Memory B cell (primary cell): ENCODE results near the gene TMEM239.

ENCODE experiments used
- ATAC-seq: fragments of 150-1000 bp; cut with Tn5 transposase; 2 replicates; pipeline ENCODE4 v1.10.0; 2021; ENCODE audit warnings: low read depth, mild to moderate bottlenecking, moderate library complexity
- DNase-seq, 2 donors: peaks; one replicate each; pipeline ENCODE4 v3.0.0; 2022; ENCODE audit warnings: low spot score in 2 of 2
- H3K27ac Mint-ChIP-seq: one replicate; pipeline ENCODE4 v1.8.0; 2022; ENCODE audit warnings: mild to moderate bottlenecking, moderate library complexity, mixed read lengths
- H3K27me3 Mint-ChIP-seq: one replicate; pipeline ENCODE4 v1.8.0; 2022; ENCODE audit warnings: mixed read lengths
- H3K36me3 Mint-ChIP-seq: one replicate; pipeline ENCODE4 v1.8.0; 2022; ENCODE audit warnings: mild to moderate bottlenecking, mixed read lengths
- H3K4me1 Mint-ChIP-seq: one replicate; pipeline ENCODE4 v1.8.0; 2022; ENCODE audit warnings: mixed read lengths
- H3K4me3 Mint-ChIP-seq: one replicate; pipeline ENCODE4 v1.8.0; 2022; ENCODE audit warnings: mild to moderate bottlenecking, moderate library complexity, mixed read lengths
- H3K9me3 Mint-ChIP-seq: one replicate; pipeline ENCODE4 v1.8.0; 2022; ENCODE audit warnings: mixed read lengths

Gene TMEM239

GRCh38 chr20:2867081-2867864, 51.1 kb downstream of the TMEM239 start:
- Mint-ChIP-seq H3K27me3 (peaks cover 4% of the 10 kb centered on the region), H3K9me3 (no peaks in the 10 kb centered on the region), H3K4me3 (no peak overlapping the region), H3K4me1 (peaks cover 11% of the 10 kb centered on the region), H3K27ac (no peak overlapping the region), H3K36me3 (peaks cover 8% of the 10 kb centered on the region)
- no peak for DNase-seq
- ATAC-seq = no peak
